Measurements from ENCODE around the gene ALDH1L2. TPM values are rescaled to one million over a fixed set of nuclear protein-coding genes. Genes with fewer than 3 reads are reported as not detected.

The ALDH1L2 gene
- polyA plus RNA-seq, 2 of the 4 experiments (the other 2 are of a cell fraction): 2.4 to 28.1 TPM

DNA sequence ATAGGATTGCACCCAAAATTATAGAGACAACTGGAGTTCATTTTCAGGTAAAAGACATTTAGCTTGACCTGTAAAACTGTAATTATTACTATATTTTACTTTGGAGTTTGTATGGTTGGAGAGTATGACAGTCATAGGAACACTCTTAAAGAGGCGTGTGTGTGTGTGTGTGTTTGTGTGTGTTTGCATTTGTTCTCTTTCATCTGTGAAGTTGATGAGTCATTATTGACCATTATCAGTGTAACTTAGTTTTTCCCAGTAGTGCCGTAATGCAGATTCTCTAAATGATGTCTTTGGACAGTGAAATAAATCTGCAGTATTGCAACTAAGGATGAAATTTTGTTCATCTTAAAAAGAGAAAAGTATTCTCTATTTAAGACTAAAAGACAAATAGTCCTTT lies 36.3 kb upstream of the ALDH1L2 start (continued):
- TF ChIP-seq HOXA7 (CRISPR knock-in tag; IDR thresholded peaks at IDR 0.05): no peak
- TF ChIP-seq MAFK (IDR thresholded peaks at IDR 0.05; ENCODE audit: partially characterized antibody): peak; percentile 73
- TF ChIP-seq, protein P1, sequence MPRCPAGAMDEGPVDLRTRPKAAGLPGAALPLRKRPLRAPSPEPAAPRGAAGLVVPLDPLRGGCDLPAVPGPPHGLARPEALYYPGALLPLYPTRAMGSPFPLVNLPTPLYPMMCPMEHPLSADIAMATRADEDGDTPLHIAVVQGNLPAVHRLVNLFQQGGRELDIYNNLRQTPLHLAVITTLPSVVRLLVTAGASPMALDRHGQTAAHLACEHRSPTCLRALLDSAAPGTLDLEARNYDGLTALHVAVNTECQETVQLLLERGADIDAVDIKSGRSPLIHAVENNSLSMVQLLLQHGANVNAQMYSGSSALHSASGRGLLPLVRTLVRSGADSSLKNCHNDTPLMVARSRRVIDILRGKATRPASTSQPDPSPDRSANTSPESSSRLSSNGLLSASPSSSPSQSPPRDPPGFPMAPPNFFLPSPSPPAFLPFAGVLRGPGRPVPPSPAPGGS (IDR thresholded peaks at IDR 0.05): no peak
- no peak for TF ChIP-seq TFCP2L1 (CRISPR knock-in tag; IDR thresholded peaks at IDR 0.05)
- TF ChIP-seq, protein P2, sequence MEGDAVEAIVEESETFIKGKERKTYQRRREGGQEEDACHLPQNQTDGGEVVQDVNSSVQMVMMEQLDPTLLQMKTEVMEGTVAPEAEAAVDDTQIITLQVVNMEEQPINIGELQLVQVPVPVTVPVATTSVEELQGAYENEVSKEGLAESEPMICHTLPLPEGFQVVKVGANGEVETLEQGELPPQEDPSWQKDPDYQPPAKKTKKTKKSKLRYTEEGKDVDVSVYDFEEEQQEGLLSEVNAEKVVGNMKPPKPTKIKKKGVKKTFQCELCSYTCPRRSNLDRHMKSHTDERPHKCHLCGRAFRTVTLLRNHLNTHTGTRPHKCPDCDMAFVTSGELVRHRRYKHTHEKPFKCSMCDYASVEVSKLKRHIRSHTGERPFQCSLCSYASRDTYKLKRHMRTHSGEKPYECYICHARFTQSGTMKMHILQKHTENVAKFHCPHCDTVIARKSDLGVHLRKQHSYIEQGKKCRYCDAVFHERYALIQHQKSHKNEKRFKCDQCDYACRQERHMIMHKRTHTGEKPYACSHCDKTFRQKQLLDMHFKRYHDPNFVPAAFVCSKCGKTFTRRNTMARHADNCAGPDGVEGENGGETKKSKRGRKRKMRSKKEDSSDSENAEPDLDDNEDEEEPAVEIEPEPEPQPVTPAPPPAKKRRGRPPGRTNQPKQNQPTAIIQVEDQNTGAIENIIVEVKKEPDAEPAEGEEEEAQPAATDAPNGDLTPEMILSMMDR (IDR thresholded peaks at IDR 0.05): no peak
- TF ChIP-seq, protein P3, sequence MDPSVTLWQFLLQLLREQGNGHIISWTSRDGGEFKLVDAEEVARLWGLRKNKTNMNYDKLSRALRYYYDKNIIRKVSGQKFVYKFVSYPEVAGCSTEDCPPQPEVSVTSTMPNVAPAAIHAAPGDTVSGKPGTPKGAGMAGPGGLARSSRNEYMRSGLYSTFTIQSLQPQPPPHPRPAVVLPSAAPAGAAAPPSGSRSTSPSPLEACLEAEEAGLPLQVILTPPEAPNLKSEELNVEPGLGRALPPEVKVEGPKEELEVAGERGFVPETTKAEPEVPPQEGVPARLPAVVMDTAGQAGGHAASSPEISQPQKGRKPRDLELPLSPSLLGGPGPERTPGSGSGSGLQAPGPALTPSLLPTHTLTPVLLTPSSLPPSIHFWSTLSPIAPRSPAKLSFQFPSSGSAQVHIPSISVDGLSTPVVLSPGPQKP (IDR thresholded peaks at IDR 0.05; ENCODE audit: low read depth, low read length): no peak
- TF ChIP-seq ZSCAN20 (CRISPR knock-in tag; IDR thresholded peaks at IDR 0.05): no peak
- TF ChIP-seq, protein P4, sequence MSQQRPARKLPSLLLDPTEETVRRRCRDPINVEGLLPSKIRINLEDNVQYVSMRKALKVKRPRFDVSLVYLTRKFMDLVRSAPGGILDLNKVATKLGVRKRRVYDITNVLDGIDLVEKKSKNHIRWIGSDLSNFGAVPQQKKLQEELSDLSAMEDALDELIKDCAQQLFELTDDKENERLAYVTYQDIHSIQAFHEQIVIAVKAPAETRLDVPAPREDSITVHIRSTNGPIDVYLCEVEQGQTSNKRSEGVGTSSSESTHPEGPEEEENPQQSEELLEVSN (IDR thresholded peaks at IDR 0.05; ENCODE audit: borderline replicate concordance, low read depth): no peak
- peak; percentile 39; the same call in 1 of the 2 replicates for TF ChIP-seq NFE2L2 (conservative IDR thresholded peaks at IDR 0.05; ENCODE audit: low read length)
- TF ChIP-seq CHD2 (IDR thresholded peaks at IDR 0.05; ENCODE audit: low read length, partially characterized antibody): no peak
- TF ChIP-seq TP53 (CRISPR knock-in tag; IDR thresholded peaks at IDR 0.05): no peak
- TF ChIP-seq CHD4 (IDR thresholded peaks at IDR 0.05; ENCODE audit: borderline replicate concordance): no peak
- TF ChIP-seq FOSL2 (IDR thresholded peaks at IDR 0.05): 0 out of 2 replicates have a peak, but pooled peaks have one; percentile 29
- TF ChIP-seq FOSL2 (CRISPR knock-in tag; IDR thresholded peaks at IDR 0.05): peak; percentile 89
- no peak for TF ChIP-seq RNF2 (IDR thresholded peaks at IDR 0.05; ENCODE audit: borderline replicate concordance, low read depth)
- TF ChIP-seq, protein P5, sequence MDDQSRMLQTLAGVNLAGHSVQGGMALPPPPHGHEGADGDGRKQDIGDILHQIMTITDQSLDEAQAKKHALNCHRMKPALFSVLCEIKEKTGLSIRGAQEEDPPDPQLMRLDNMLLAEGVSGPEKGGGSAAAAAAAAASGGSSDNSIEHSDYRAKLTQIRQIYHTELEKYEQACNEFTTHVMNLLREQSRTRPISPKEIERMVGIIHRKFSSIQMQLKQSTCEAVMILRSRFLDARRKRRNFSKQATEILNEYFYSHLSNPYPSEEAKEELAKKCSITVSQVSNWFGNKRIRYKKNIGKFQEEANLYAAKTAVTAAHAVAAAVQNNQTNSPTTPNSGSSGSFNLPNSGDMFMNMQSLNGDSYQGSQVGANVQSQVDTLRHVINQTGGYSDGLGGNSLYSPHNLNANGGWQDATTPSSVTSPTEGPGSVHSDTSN (IDR thresholded peaks at IDR 0.05): no peak
- no peak for TF ChIP-seq ZC3H11A (IDR thresholded peaks at IDR 0.05)

DNA sequence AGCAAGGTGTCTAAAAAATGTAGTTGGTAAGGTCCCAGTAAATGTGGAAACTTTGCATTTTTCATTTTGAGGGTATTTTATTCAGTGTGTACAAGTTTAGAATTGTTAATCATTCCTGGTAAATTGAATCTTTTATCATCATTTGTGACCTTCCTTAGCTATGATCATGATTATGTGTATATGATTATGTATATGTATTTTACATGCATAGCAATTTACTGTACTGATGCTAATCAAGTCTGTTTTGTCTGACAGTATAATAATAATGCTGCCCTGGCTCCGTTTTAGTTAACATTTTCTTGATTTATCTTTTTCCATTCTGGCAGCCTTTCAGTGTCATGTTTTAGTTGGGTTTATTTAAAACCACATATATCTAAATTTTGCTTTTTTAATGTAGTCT lies 32.7 kb upstream of the ALDH1L2 start:
- ChIA-PET POLR2A (no interaction called here), CTCF (no interaction called here)
- Histone ChIP-seq H3K27ac (no peak overlapping the region), H3K4me3 (no peak overlapping the region), H3K9me3 (no peaks in the 10 kb centered on the region), H3K4me1 (peaks cover 15% of the 10 kb centered on the region), H3K4me2 (no peak overlapping the region)
- no peak for ATAC-seq
- WGBS (ENCODE audit: missing lambda C conversion rate): 88% methylated on average over 1 of the region's 1 CpG
- DNase-seq (ENCODE audit: low read depth in 1 of 2, low spot score in 1 of 2): no peak
- TF ChIP-seq NPAS2 (CRISPR knock-in tag; IDR thresholded peaks at IDR 0.05; ENCODE audit: borderline replicate concordance) (no peak), EHMT2 (IDR thresholded peaks at IDR 0.05; ENCODE audit: low read depth) (no peak), POLR2AphosphoS2 (conservative IDR thresholded peaks at IDR 0.05; ENCODE audit: low read length) (no peak)
- FAIRE-seq: no peak

DNA sequence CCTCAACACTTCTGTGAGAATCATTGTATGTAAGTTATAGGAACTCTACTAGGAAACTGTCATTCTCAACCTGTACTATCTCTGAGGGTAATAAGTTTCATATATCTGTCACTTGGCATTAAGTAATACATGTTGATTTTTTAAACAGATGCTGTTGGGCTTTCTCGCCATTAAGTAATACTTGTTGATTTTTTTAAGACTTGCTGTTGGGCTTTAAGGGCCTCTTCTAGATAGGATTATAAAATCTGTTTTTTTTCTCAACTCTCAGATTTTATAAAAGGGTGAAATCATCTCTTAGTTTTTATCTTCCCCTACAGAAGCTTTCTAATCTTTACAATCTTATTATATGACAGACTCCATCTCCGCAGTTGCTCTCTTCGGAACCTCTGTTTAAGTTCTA lies 28.8 kb upstream of the ALDH1L2 start:
- Histone ChIP-seq H3K9me3 (no peaks in the 10 kb centered on the region), H3K4me1 (peaks cover 18% of the 10 kb centered on the region; the same call in 2 of the 3 replicates), H3K4me3 (no peak overlapping the region), H3K4me2 (no peak overlapping the region), H3K27ac (no peak overlapping the region)
- no peak for TF ChIP-seq BHLHE40 (IDR thresholded peaks at IDR 0.05; ENCODE audit: low read depth, low read length)
- FAIRE-seq (no peak), DNase-seq (ENCODE audit: low read depth in 1 of 2, low spot score in 1 of 2) (no peak), ATAC-seq (no peak)
- 92% methylated on average over 3 of the region's 3 CpGs for WGBS (ENCODE audit: missing lambda C conversion rate)
- CTCF ChIA-PET: no interaction called here
- POLR2A ChIA-PET: no interaction called here
